Osteoblast (primary cell): ENCODE measurements around the gene DLG1. TPM values are rescaled to one million over a fixed set of nuclear protein-coding genes. Genes with fewer than 3 reads are reported as not detected.

Experiments used
- DNase-seq: peaks from one replicate; pipeline ENCODE4 v3.0.0; 2011; ENCODE audit warnings: low spot score, mixed read lengths; ENCODE audit not compliant: insufficient read length; ENCODE audit errors: missing footprints
- H2AFZ ChIP-seq: 2 replicates; pipeline ENCODE4 v1.6.0; 2011; ENCODE audit warnings: mild to moderate bottlenecking, low read length
- H3K27ac ChIP-seq: 2 replicates; pipeline ENCODE4 v1.5.1; 2011; ENCODE audit warnings: mild to moderate bottlenecking, low read depth, low read length, moderate library complexity
- H3K27me3 ChIP-seq: 2 replicates; pipeline ENCODE4 v1.6.0; 2012; ENCODE audit warnings: mild to moderate bottlenecking, control low read depth, inconsistent platforms, low read length, moderate library complexity; ENCODE audit not compliant: insufficient read depth
- H3K36me3 ChIP-seq: 2 replicates; pipeline ENCODE4 v1.5.1; 2011; ENCODE audit warnings: mild to moderate bottlenecking, low read length, control low read depth, moderate library complexity; ENCODE audit not compliant: insufficient read depth
- H3K4me1 ChIP-seq: 2 replicates; pipeline ENCODE4 v1.5.1; 2011; ENCODE audit warnings: mild to moderate bottlenecking, low read length, control low read depth, moderate library complexity; ENCODE audit not compliant: insufficient read depth
- H3K4me2 ChIP-seq: 2 replicates; pipeline ENCODE4 v1.6.0; 2011; ENCODE audit warnings: mild to moderate bottlenecking, low read length; ENCODE audit not compliant: insufficient read depth
- H3K4me3 ChIP-seq: fragments of 200-600 bp; sonication (generic); 3 replicates; pipeline ENCODE4 v1.5.1; 2012; ENCODE audit warnings: mild to moderate bottlenecking, low read length, inconsistent platforms; ENCODE audit not compliant: insufficient read depth
- H3K79me2 ChIP-seq: 2 replicates; pipeline ENCODE4 v1.6.0; 2012; ENCODE audit warnings: mild to moderate bottlenecking, low read length, control low read depth, inconsistent platforms; ENCODE audit not compliant: insufficient read depth
- H3K9me3 ChIP-seq: 2 replicates; pipeline ENCODE4 v1.5.1; 2011; ENCODE audit warnings: low read depth, low read length, control low read depth
- H4K20me1 ChIP-seq: 2 replicates; pipeline ENCODE4 v1.6.0; 2012; ENCODE audit warnings: mild to moderate bottlenecking, low read length, control low read depth; ENCODE audit not compliant: insufficient read depth
- total RNA-seq: library from RNA; depleted of rRNA; stranded (reverse); fragments of >200 nt; gene quantifications from 2 replicates; pipeline ENCODE4 v1.2.3, GENCODE V29; 2012
- TF ChIP-seq, protein P1 (sequence below): IDR thresholded peaks from 2 replicates; pipeline ENCODE4 v1.5.1; 2011; ENCODE audit warnings: mild to moderate bottlenecking, low read depth, low read length, moderate library complexity; ENCODE audit errors: extremely low read depth

The DLG1 gene
- total RNA-seq, 1 donor = 79.3 TPM

GRCh38 chr3:197001972-197002700, 296.3 kb downstream of the DLG1 start:
- Histone ChIP-seq H3K27me3 (no peaks in the 10 kb centered on the region), H2AFZ (peak overlapping the region; percentile 70), H3K36me3 (no peaks in the 10 kb centered on the region), H3K79me2 (no peaks in the 10 kb centered on the region), H3K27ac (peak overlapping the region; percentile 41), H3K4me3 (peak overlapping the region; percentile 72), H3K4me1 (peaks cover 8% of the 10 kb centered on the region), H3K9me3 (no peaks in the 10 kb centered on the region), H4K20me1 (no peaks in the 10 kb centered on the region), H3K4me2 (peak overlapping the region; percentile 83)
- DNase-seq = peak; percentile 95
- TF ChIP-seq, protein P1, sequence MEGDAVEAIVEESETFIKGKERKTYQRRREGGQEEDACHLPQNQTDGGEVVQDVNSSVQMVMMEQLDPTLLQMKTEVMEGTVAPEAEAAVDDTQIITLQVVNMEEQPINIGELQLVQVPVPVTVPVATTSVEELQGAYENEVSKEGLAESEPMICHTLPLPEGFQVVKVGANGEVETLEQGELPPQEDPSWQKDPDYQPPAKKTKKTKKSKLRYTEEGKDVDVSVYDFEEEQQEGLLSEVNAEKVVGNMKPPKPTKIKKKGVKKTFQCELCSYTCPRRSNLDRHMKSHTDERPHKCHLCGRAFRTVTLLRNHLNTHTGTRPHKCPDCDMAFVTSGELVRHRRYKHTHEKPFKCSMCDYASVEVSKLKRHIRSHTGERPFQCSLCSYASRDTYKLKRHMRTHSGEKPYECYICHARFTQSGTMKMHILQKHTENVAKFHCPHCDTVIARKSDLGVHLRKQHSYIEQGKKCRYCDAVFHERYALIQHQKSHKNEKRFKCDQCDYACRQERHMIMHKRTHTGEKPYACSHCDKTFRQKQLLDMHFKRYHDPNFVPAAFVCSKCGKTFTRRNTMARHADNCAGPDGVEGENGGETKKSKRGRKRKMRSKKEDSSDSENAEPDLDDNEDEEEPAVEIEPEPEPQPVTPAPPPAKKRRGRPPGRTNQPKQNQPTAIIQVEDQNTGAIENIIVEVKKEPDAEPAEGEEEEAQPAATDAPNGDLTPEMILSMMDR = no peak

DNA sequence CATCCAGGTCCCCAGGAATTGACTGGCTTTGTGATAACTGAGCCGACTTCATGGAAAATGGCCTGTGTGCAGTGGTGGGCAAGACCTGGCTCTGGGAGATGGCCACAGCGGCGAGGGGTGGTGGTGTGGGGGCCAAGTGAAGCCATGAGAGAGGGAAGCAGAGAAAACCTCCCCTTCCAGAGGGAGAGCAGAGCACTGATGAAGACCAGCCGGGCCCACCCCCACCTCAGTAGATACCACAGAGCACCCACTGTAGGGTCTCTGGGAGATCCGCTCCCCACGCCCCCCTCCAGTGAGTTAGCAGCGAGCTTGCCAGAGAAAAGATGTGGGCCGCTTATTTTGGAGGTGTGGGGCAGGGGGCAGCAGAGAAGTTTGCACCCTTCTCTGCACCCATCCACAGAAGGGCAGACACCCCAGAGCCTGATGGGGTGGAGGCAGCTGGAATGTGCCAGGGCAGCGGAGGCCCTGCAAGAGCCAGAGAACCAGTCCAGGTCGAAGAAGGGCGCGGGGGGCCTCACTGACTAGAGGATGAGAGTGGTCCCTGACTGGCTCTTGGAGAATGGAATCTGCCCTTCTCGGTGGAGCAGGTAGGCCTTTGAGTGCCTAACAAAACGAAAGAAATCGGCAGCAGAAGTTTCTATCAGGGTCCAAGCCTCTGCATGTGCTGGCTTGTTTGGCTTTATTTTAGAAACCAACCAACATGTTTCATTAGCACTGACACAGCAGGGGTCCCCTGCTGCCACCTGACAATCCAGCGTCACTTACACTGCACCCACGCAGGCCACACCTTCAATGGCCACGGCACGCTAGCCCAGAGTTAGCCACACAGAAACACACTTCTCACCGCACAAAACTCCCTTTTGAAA, 297.1 kb downstream of the DLG1 start:
- Histone ChIP-seq H4K20me1 (no peaks in the 10 kb centered on the region), H3K4me1 (peaks cover 8% of the 10 kb centered on the region), H2AFZ (peak overlapping the region; percentile 70), H3K27ac (no peak overlapping the region), H3K4me2 (peak overlapping the region; percentile 83), H3K4me3 (peak overlapping the region; percentile 72), H3K9me3 (no peaks in the 10 kb centered on the region), H3K27me3 (no peaks in the 10 kb centered on the region), H3K36me3 (no peaks in the 10 kb centered on the region), H3K79me2 (no peaks in the 10 kb centered on the region)
- TF ChIP-seq, protein P1 = no peak
- peak; percentile 79 for DNase-seq

DNA sequence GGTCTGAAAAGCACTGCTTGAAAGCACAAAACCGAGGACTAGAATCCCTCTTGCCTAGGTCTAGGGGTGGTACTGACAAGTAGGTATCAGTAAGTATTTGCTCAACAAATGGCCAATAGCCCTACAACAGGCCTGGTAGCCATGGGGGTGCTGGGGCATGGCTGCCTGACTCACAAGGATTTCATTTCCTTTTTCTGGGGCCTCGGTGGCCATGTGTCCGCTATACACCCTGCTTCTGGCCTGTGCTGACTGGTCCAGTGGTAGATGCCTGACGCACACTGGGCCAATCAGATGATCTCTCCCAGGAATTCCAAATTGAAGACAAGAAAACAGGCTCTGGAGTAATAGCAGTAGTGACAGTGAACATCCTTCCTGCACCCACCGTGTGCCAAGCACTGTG, 298.2 kb downstream of the DLG1 start:
- H3K27me3 ChIP-seq = no peaks in the 10 kb centered on the region
- no peaks in the 10 kb centered on the region for H3K9me3 ChIP-seq
- no peak overlapping the region for H2AFZ ChIP-seq
- peaks cover 8% of the 10 kb centered on the region for H3K4me1 ChIP-seq
- no peaks in the 10 kb centered on the region for H3K36me3 ChIP-seq
- no peaks in the 10 kb centered on the region for H3K79me2 ChIP-seq
- H3K27ac ChIP-seq = no peak overlapping the region
- no peaks in the 10 kb centered on the region for H4K20me1 ChIP-seq
- no peak overlapping the region for H3K4me3 ChIP-seq
- peak; percentile 69 for DNase-seq
- TF ChIP-seq, protein P1 = no peak
- no peak overlapping the region for H3K4me2 ChIP-seq
